ENCODE results near the gene SZRD1.

The SZRD1 gene

GRCh38 chr1:16441282-16441665, 74.2 kb downstream of the SZRD1 start:
- no peak for FAIRE-seq

DNA sequence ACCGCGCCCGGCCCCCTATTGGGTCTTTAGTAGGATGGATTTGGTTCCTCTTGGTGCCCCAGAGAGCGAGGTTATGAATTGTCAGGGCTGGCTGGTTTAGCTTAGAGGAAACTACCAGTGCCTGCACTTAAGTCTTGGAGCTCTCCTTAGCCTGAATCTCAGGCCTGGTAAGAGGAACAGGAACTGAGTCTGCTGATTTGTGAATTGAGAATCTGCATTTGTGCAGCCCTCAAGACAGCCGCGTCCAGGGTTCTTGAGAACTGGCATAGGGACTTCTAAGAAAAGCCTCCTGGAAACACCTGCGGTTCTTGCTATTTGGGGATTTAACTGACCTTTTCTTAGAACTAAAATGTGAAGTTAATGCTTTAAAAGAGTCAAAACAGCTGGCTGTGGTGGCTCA, 75.2 kb downstream of the SZRD1 start:
- FAIRE-seq = no peak

DNA sequence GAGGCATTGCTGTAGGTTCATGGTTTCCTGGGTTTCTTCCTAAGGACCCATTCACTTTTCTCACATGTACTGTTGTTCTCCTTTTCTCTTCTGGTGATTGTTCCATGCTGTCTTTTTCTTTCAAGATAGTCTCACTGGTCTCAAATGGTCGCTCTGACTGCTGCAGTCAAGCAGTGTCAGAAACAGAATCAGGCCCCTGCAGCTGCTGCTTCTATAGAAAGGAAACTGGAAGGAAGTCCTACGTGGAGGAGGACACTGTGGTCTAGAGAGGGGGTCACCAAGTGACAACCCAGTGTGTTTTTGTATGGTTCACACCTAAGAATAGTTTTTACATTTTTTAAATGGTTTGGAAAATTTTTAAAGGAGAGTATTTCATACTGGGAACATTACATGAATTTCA, 75.9 kb downstream of the SZRD1 start:
- no peak for FAIRE-seq

GRCh38 chr1:16443975-16444770, 77.1 kb downstream of the SZRD1 start:
- FAIRE-seq = no peak

DNA sequence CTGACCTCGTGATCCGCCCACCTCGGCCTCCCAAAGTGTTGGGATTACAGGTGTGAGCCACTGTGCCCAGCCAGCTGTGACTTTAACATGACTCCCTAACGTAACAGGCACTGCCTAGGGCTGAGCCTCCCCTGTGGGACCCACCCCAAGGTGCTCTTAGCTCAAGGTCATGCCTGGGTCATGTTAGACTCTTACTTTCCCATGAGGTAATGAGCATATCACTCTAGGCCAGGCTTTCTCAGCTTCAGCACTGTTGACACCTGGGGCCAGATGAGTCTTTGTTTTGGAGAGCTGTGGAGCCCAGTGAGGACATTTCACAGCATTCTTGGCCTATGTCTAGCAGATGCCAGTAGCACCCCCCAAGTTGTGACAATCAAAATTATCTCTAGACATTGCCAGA, 78.0 kb downstream of the SZRD1 start:
- FAIRE-seq = no peak

GRCh38 chr1:16446116-16446515, 79.1 kb downstream of the SZRD1 start:
- FAIRE-seq = no peak

- no peak for FAIRE-seq
These were observed 80.6 kb downstream of the SZRD1 start for GRCh38 chr1:16447641-16448040.

All from colon (tissue), 2 donors.